Endometrium (tissue), 2 donors: ENCODE measurements around the gene SLC30A7.
"Not testable (repeated sequence)": the region's sequence is repeated elsewhere in the genome, so short reads cannot be mapped to it uniquely, and the experiment has no call there.

Source experiments
- FAIRE-seq: peaks from 2 replicates; lab custom pipeline; 2012; peaks lifted over from hg19 to GRCh38; lab: Jason Lieb, UNC
- donor health status: control.
- donor health status: control.

SLC30A7 gene, protein sequence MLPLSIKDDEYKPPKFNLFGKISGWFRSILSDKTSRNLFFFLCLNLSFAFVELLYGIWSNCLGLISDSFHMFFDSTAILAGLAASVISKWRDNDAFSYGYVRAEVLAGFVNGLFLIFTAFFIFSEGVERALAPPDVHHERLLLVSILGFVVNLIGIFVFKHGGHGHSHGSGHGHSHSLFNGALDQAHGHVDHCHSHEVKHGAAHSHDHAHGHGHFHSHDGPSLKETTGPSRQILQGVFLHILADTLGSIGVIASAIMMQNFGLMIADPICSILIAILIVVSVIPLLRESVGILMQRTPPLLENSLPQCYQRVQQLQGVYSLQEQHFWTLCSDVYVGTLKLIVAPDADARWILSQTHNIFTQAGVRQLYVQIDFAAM

DNA sequence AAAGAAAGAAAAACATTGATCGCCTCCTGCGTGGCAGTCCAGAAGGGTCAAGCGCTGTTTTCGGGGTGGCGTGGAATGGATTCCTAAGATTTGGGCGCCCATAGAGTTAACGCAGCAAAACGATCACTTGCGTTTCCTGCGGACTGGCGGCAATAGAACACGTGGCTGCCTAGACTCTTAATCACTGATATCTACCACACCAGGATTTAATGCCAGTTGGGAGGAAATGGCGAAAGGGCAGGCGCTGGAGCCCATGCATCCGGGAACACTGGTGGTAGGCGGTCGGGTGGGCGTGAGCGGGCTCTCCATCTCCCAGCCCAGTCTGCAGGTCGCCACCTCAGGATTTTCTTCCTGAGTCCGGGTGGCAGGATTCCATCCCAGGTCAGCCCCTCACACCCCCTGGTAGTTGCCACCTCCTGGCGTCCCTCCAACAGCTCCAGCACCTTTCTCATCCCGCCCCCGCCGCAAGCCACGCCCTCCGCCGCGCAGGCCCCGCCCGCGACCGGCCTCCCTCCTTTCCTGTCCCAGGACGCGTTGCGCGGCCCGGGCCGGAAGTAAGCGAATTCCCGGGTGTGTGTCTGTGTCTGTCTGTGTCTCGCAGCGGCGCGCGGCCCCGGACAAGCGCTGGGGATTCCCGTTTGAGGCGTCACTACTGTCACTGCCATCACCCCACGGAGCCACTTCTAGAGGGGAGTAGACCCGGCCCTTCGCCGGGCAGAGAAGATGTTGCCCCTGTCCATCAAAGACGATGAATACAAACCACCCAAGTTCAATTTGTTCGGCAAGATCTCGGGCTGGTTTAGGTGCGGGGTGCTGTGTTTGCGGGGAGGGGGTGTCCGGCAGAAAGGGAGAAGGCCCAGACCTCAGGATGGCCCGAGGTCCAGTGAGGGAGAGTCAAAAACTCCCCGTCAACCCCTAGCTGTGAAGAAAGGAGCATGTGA is at the start of gene SLC30A7:
Gene SLC30A7 (plus strand): TSS at position 551 of the 941 bp plus-strand sequence. CDS start 173 bp downstream, at position 724.
- no peak for FAIRE-seq

DNA sequence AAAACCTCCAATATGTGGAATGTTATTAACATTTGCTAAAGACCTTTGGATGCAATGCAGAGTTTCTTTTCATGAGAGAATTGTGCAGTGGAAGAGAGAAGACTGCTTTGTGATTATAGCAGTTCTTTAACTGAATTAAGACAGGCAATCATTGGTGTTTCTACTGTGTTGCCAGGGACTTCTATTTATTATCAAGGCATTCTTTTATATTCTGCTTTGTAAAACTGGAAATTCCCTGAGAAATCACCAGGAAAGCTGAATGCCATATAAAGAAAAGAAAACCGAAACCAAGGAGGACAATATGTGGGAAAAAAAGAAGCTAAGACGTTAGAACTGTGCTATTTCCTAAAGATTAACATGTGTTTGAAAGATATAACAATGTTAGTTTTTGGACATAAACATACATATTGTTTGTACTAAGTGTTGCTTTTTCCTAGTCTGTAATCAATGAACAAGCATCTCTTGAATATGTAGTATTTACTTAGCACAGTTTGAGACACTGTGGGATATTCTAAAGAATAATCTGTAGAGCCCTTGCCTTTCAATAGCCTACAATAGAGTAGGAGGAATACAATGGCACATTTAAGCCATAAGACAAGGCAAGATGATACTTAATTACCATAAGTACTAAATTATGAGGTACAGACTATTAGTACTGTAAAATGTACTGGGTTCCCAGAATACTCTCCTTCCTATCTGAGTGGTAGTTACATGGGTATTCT is 48.4 kb upstream of the SLC30A7 start:
- FAIRE-seq = peak; percentile 64

DNA sequence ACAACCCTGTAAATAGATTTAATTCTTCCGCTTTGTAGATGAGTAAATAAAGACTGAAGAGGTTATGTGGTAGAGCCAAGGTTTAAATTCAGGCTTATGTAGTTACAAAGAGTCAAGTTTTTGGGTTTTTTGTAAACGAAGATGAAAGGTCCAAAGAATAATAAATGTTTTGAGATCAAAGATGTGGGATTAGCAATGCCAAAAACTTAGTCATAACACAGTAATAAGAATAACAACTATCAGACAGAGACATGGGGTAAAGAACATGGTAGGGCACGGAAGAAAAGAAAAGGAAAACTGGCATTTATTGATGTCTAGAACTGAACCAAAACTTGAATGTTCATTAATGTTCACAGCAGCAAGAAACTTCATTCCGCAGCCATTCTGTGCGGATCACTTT is 44.2 kb upstream of the SLC30A7 start:
- no peak for FAIRE-seq

DNA sequence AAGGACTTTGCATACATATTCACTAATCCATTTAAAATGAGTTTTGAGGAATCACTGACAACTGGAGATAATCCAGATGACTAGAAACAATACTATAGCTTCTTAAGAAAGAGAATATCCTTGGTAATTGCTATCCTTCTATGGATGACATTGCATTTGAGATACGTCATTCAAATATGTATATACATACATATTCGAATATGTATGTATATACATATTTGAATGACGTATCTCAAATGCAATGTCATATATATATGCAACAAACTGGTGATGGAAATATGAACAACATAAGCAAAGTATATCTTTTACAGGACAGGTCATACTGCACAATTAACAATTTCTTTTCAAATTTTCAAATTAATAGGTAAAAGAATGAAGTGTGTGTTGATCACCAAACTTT is 42.9 kb upstream of the SLC30A7 start:
- FAIRE-seq = no peak

DNA sequence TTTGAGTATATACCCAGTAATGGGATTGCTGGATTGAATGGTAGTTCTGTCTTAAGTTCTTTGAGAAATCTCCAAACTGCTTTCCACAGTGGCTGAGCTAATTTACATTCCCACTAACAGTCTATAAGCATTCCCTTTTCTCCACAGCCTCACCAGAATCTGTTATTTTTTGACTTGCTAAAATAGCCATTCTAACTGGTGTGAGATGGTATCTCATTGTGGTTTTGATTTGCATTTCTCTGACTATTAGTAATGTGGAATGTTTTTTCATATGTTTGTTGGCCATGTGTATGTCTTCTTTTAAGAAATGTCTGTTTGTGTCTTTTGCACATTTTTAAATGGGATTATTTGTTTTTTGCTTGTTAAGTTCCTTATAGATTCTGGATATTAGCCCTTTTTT is 40.8 kb upstream of the SLC30A7 start:
- not testable (repeated sequence) for FAIRE-seq

DNA sequence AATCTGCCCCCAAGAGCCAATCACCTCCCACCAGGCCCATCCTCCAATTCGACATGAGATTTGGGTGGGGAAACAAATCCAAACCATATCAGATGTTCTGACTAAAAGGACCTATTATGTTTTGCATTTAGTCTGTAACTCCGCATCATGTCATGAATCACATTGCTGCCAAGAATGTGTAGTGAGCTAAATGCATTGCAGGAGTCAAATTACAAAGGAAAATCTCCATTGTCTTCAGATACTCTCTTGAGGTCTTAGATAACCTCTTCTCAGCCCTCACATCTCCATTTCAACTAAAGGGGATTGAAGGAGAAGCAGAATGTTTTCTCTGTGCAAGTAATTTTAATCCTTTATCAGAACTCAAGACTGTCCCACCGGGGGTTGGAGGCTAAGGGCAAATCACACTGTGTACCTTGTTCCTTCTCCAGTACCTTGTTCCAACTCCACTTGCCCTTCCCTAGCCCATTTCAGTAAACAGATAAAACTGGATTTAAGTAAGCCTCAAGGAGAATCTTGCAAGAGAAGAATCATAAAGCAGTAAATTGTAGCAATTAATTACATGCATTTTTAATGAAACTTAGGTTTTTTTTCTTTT is 35.4 kb upstream of the SLC30A7 start:
- no peak for FAIRE-seq

DNA sequence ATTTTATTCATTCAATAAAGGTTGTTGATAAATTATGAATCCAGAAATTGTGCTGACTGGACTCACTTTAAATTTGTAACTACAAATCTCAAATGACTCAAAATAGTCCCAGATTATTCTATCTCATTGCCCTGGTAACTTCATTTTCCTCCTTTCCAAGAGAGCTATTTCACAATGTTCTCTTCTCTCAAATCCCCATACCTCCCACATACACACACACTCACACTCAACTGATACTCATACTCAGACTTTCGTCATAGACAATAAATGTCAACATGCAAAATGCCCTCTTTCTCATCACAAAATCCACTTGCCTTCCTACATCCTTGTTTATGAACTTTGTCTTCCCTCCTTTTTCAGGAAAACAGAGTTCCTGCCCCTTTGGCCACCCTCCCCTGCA is 34.5 kb upstream of the SLC30A7 start:
- no peak for FAIRE-seq

DNA sequence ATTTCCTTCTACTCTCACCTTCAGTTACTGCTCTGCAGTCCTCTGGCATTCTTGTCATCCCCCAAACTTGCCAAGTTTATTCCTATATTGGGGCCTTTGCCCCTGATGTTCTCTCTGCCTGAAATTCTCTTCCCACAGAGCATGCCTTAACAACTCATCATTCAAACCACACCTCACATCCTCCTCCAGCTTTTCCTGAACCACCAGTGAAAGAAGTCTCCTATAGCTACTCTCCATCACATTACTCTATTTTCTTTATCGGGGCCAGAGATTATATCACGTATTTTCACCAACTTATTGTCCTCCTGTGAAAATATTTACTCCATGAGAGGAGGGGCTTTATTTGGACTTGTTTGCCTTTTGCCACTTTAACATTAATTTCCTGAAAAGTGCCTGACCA is 33.3 kb upstream of the SLC30A7 start:
- no peak for FAIRE-seq

DNA sequence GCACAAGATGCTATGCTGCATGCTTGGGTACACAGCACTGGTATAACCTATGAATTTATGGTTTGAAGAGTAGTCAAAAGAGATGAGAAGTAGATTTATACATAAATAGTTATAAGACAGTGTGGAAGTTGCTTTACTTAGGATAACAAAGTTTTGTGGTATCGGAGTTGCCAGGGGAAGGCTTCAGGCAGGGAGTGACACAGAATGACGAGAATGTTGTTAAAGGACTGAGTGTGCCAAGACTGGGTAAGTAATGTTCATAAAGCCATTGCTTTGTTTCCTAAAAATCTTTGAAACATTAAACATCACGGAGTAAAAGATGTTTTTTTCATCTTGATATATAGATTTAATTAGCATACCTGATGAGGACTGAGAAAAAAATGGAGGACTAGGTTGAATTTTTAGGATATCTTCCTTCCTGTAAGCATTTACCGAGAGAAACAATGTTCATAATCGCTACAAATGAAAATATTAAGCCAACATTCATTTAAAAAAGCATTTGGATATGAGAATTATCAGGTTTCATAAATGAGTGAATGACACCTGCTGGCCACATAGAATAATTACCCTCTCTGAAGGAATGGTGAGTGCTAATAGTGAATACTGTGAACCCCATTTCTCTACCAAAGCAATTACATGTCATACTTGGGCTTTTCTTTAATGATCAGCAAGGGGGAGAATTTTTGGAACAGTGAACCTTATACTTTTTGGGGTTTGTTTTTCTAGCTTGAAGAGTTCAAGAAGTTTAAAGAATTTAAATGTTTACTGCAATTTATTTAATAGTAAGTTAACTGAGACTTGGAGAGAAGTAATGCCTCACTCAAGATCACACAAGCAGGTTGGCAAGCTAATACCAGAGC is 29.6 kb upstream of the SLC30A7 start:
- FAIRE-seq = peak; percentile 82

DNA sequence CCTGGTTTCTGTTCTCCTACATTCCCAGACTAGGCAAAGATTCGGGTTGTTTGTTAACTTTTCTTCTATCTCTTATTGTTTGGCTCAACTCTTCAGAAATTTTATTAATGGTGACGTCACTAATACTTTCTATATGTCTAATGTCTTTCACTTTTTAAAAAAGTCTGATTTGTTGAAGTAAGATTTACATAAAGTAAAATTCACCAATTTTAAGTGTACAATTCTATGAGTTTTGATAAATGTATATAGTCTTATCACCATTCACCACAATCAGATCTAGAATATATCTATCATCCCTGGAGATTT is 29.0 kb upstream of the SLC30A7 start:
- FAIRE-seq = no peak

DNA sequence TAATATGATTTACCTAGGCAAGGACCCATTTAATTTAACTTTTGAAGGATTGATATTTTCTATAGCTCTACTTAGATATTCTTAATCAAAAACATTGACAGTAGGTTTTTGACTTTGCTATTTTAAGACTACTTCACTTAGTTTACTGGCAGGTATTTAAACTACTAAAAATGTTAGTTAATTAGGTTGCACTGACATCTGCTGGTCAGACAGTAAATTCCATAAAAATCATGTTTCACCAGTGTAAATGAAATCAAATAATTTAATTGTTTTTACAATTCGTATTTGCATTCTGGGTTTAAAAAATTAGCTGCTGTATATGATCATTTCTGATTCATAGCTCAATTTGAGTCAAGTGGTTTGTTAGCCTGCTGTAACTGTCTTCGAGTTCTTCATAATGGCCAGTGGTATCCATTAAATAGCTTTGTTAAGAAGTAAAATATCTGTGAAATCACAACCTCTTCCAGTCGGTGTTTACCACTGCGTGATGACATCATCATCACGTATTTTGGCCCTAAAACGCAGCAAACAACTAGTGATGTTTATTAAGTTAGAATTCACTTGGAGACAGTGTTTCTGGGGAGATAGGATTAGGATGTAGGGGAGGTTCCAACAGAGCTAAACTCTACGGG is 27.4 kb upstream of the SLC30A7 start:
- peak; percentile 98 for FAIRE-seq

DNA sequence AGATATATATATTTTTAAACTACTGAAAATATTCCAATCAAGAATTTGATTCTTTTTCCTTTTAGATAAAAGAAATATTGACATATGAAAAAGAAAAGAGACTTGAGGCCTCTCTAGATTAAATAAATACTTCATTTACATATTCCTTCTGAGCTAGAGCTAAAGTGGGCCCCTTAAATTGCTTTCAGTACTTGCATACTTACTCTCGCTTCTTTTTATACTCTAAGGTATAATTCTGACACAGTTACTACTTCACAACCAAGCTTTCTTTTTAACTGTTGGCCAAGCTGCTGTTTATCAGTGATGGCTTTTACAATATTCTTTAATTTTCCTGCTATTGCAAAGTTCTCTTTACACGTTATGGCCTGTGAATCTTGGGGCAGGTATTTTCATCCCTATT is 25.9 kb upstream of the SLC30A7 start:
- FAIRE-seq = no peak

DNA sequence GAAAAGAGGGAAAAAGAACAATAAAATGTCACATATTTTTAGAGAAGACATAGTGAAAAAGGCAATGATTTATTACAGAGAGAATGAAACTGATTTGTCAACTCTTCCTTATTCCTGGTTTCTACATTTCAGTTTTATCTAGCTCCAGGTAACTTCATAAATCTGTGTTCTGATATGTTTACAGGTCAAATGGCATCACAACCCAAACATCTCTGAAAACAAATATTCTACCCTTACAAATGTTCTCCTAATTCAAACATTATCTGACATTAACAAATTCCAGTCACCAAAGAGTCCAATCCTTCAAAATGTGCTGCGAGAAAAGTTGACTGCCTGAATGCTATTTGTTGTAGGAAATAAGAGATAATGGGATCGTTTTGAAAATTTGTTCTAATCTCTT is 21.5 kb upstream of the SLC30A7 start:
- no peak for FAIRE-seq

DNA sequence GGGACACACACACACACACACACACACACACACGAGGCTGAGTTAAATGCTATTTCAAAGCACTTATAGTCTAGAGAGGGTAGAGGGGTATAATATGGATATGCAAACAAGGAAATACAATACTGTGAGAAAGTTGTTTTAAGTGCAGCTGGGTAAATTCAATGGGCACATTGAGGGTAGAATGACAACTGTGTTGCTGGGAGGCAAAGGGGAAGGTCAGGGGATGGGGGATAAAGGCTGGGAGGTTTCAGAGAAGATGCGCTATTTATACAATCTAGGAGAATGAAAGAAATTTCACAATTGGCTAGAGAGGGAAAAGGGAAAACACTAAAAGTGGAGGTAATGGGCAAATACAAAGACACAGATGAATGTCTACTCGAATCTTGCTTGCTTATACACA is 20.7 kb upstream of the SLC30A7 start:
- FAIRE-seq = no peak

DNA sequence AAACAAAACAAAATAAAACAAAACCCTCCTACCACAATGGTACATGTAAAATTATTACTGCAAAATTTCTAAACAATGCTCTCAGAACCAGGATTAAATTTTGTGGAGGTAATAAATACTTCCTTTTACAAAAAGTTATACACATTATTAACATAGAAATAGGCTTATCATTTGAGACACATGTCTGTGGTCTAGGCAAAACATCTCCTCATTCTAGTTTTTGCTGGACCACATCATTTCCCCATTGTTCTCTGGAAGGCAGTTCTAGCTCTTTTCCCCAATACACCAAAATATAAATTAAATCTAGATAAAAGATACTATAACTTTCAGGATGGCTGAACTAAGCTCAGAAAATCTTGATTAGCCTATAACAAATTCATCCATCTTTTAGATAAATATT is 19.6 kb upstream of the SLC30A7 start:
- no peak for FAIRE-seq

DNA sequence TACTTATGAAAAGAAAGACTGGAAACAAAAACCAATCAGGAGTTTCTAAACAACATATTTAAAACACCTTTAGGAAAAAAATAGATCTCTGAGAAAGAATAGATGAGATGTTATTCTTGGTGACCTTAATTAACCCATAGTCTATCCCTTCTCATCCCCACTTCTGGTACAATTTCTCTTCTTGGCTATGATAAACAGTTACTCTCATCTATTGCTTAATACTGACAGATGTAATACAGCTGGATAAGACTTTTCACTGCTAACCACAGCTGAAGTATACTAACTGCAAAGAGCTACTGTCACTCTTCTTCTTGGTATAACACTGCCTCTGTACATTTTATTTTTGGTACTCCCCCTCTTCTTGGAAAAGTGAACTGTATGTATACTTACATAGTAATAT is 16.5 kb upstream of the SLC30A7 start:
- no peak for FAIRE-seq

DNA sequence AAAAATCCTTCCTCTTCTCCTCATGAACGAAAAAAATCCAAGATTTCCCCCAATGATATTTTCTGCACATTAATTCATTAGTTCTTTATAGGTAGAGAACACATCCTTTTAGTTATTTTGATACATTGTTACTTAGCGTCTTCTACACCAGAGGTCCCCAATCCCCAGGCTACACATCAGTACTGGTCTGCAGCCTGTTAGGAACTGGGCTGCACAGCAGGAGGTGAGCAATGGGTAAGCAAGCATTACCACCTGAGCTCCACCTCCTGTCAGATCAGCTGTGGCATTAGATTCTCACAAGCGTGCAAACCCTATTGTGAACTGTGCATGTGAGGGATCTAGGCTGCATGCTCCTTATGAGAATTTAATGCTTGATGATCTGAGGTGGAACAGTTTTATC is 14.2 kb upstream of the SLC30A7 start:
- FAIRE-seq = no peak

DNA sequence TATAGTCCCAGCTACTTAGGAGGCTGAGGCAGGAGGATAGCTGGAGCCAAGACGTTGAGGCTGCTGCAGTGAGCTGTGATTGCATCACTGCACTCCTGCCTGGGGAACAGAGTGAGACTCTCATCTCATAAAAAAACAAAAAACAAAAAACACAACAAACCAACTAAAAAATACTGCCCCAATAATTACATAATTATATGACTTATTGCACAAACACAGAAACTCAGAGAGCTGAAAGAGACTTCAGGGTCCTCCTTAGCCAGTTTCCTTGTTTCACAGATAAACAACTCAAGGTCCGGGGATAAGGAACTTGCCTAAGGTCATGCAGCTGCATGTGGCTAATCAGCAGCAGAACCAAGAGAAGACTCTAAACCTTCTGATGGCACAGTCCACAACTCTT is 13.2 kb upstream of the SLC30A7 start:
- no peak for FAIRE-seq

DNA sequence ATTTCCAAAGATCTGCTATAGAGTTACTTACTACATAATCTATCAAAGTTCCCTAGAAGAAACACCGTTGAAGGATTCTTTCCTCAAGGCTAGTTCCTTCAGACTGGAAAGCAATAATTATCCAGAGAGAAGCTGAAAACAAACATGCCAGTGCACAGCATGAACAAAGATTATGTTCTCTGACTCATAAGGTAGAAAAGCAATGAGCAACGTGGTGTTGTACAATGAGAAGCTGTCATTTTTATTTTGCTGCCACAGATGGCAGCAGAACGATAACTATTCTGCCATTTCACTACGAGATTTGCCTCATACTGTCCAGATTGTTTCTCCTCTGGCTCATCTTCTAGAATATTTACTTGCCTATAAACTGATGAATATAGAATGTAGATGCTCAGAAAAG is 11.9 kb upstream of the SLC30A7 start:
- FAIRE-seq = no peak

DNA sequence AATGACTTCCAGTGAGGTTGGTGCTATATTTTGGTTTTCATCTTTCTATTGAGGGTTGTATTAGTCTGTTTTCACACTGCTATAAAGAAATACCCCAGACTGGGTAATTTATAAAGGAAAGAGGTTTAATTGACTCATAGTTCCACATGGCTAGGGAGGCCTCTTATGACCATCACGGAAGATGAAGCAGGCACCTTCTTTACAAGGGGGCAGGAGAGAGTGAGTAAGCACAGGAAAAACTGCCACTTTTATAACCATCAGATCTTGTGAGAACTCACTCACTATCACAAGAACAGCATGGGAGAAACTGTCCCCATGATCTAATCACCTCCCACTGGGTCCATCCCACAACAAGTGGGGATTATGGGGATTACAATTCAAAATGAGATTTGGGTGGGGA is 6.9 kb upstream of the SLC30A7 start:
- not testable (repeated sequence) for FAIRE-seq
